NB4 (cell line): ENCODE data around the gene PLEKHA6.

Source experiments
- MYC ChIP-seq: IDR thresholded peaks from 2 replicates; pipeline ENCODE4 v1.6.1; 2011; ENCODE audit warnings: low read depth, low read length
- POLR2A ChIP-seq: IDR thresholded peaks from 2 replicates; pipeline ENCODE4 v1.6.1; 2011; ENCODE audit warnings: mild to moderate bottlenecking; ENCODE audit not compliant: insufficient read length; ENCODE audit errors: extremely low read depth
- TF ChIP-seq, protein P1 (sequence below): IDR thresholded peaks from one replicate; pipeline ENCODE4 v1.5.1; 2012; ENCODE audit warnings: low read depth, low read length
- TF ChIP-seq, protein P2 (sequence below): IDR thresholded peaks from 2 replicates; pipeline ENCODE4 v1.6.1; 2011; ENCODE audit warnings: low read depth, low read length

DNA sequence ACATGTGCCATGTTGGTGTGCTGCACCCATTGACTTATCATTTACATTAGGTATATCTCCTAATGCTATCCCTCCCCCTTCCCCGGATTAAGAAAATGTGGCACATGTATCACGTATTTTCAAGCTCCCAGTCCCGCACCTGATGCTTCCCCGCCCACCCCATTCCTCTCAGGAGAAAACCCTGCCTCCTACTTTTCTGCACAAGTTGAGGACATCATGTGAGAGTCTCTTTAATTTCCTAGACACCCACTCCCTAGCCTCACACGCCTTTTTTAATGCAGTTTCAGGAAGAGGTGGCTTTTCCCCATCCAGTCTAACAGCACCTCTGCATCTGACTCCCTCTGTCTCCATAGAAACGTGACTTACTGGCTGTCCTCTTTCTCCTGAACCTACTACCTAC, 87.8 kb downstream of the PLEKHA6 start:
- TF ChIP-seq, protein P1, sequence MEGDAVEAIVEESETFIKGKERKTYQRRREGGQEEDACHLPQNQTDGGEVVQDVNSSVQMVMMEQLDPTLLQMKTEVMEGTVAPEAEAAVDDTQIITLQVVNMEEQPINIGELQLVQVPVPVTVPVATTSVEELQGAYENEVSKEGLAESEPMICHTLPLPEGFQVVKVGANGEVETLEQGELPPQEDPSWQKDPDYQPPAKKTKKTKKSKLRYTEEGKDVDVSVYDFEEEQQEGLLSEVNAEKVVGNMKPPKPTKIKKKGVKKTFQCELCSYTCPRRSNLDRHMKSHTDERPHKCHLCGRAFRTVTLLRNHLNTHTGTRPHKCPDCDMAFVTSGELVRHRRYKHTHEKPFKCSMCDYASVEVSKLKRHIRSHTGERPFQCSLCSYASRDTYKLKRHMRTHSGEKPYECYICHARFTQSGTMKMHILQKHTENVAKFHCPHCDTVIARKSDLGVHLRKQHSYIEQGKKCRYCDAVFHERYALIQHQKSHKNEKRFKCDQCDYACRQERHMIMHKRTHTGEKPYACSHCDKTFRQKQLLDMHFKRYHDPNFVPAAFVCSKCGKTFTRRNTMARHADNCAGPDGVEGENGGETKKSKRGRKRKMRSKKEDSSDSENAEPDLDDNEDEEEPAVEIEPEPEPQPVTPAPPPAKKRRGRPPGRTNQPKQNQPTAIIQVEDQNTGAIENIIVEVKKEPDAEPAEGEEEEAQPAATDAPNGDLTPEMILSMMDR, result no peak
- no peak for TF ChIP-seq POLR2A
- TF ChIP-seq, protein P2, sequence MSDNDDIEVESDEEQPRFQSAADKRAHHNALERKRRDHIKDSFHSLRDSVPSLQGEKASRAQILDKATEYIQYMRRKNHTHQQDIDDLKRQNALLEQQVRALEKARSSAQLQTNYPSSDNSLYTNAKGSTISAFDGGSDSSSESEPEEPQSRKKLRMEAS, result no peak
- TF ChIP-seq MYC, result no peak
